ENCODE measurements around the gene SLC38A11. TPM values are rescaled to one million over a fixed set of nuclear protein-coding genes. Genes with fewer than 3 reads are reported as not detected.

The SLC38A11 gene
- total and polyA plus RNA-seq, 2 of the 13 experiments (the other 11 are each of a cell fraction or from before 2014, with no cell fraction given): 14.0 to 14.3 TPM

GRCh38 chr2:164868563-164869419 is 86.5 kb downstream of the SLC38A11 start:
- Histone ChIP-seq H3K4me1 (ENCODE audit: insufficient read depth, low read length) (peaks cover 32% of the 10 kb centered on the region), H3K27me3 (ENCODE audit: control insufficient read depth in 1 of 2, insufficient read depth in 2 of 2, low read length in 2 of 2) (no peaks in the 10 kb centered on the region), H3K79me2 (ENCODE audit: insufficient read depth, low read length) (no peaks in the 10 kb centered on the region), H3K4me2 (ENCODE audit: low read depth, low read length) (no peak overlapping the region), H3K36me3 (replicated peaks in 1 of 2; ENCODE audit: control insufficient read depth in 1 of 2, insufficient read depth in 2 of 2, low read length in 2 of 2) (no peaks in the 10 kb centered on the region), H3K9me3 (ENCODE audit: low read length) (no peaks in the 10 kb centered on the region), H3K9ac (ENCODE audit: insufficient read depth, low read depth, low read length) (no peak overlapping the region), H2AFZ (ENCODE audit: low read length) (no peak overlapping the region), H3K4me3 (replicated peaks in 1 of 3; ENCODE audit: insufficient read depth in 1 of 3, low read depth in 2 of 3, low read length in 3 of 3) (no peak overlapping the region), H4K20me1 (ENCODE audit: insufficient read depth, low read length) (no peaks in the 10 kb centered on the region), H3K27ac (ENCODE audit: extremely low read length, insufficient read depth, low read length) (no peak overlapping the region)
- no peak for DNase-seq (ENCODE audit: low spot score)
- ChIA-PET POLR2A (no interaction called here), CTCF (ENCODE audit: low intra/inter-chr PET ratio, low total read pairs) (no interaction called here)
- BruUV-seq (replicated peaks): no TSS peak
- TF ChIP-seq ZNF564 (CRISPR knock-in tag; IDR thresholded peaks at IDR 0.05) (no peak), CBX5 (CRISPR knock-in tag; IDR thresholded peaks at IDR 0.05; ENCODE audit: borderline replicate concordance) (no peak), ZNF280B (CRISPR knock-in tag; IDR thresholded peaks at IDR 0.05; ENCODE audit: borderline replicate concordance) (no peak), KDM3A (CRISPR knock-in tag; IDR thresholded peaks at IDR 0.05; ENCODE audit: low read depth) (no peak), MAX (IDR thresholded peaks at IDR 0.05) (no peak), ZNF572 (CRISPR knock-in tag; IDR thresholded peaks at IDR 0.05) (no peak), ZMAT5 (CRISPR knock-in tag; IDR thresholded peaks at IDR 0.05; ENCODE audit: borderline replicate concordance, low read depth) (no peak), FOXA1 (IDR thresholded peaks at IDR 0.05) (no peak), FOXA1 (CRISPR knock-in tag; IDR thresholded peaks at IDR 0.05) (no peak), CCDC6 (CRISPR knock-in tag; IDR thresholded peaks at IDR 0.05) (no peak), AHR (CRISPR knock-in tag; IDR thresholded peaks at IDR 0.05) (no peak), ZNF629 (CRISPR knock-in tag; conservative IDR thresholded peaks at IDR 0.05) (no peak), ZFP36L2 (CRISPR knock-in tag; IDR thresholded peaks at IDR 0.05) (no peak), ZNF7 (CRISPR knock-in tag; IDR thresholded peaks at IDR 0.05) (no peak)
- intact Hi-C loops (cut with micrococcal nuclease; ENCODE audit: unreplicated experiment) (no loop called here), in situ Hi-C loops (cut with HindIII; ENCODE audit: extremely low pct_ligation_motif_present, low pct_unique_long_range_greater_than_20kb) (no loop called here)
- FAIRE-seq: no peak
- no peak for ATAC-seq
- WGBS (ENCODE audit: low lambda C conversion rate): 94% methylated on average over 5 of the region's 5 CpGs

Data from HepG2 (cell line).